Stimulated activated CD8-positive, alpha-beta memory T cell treated with anti-CD3 and anti-CD28 coated beads, Interleukin-15, amount 100 ng/mL, for 1 hour (primary cell): ENCODE data around the gene ENPP3.

Source experiments
- DNase-seq: peaks from one replicate; pipeline ENCODE4 v3.0.0-alpha.2; 2020; ENCODE audit warnings: low read depth

Gene ENPP3

DNA sequence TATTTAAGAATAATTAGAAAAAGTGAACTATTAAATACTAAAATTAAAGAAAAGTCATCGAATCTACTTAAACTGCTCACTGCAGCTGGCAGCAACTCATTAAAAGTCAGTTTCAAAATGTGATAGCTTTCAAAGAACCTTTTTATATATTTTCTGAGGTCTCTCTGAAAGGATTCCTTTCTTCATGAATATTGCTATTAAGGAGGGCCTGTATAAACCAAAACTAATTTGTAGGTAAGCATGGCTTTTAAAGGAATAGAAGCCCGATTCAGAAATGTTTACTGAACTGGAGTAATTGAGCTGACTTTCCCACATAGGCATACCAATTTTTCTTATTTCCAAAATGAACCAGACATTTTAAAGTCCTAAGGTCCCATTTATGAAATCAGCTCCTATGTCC lies 129.5 kb downstream of the ENPP3 start:
- no peak for DNase-seq

DNA sequence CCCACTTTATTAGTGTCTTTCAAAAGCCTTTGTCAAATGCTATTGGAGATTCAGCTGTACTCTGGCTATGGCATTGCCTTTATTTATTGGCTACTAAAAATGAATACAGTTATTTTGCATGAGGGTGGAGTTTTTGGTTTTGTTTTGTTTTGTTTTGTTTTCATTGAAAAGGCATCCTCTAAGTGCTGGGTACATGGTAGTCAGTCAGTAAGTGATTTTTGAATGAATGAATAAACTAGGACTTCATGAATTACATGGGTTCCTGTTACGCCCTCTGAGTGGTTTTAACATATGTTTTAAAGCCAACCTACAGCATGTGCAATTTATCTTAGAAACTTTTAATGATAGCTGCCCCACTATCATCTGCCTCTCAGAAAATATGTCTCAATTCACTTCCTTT lies 131.9 kb downstream of the ENPP3 start:
- DNase-seq: no peak

GRCh38 chr6:131769385-131770141 lies 132.5 kb downstream of the ENPP3 start:
- DNase-seq: no peak

DNA sequence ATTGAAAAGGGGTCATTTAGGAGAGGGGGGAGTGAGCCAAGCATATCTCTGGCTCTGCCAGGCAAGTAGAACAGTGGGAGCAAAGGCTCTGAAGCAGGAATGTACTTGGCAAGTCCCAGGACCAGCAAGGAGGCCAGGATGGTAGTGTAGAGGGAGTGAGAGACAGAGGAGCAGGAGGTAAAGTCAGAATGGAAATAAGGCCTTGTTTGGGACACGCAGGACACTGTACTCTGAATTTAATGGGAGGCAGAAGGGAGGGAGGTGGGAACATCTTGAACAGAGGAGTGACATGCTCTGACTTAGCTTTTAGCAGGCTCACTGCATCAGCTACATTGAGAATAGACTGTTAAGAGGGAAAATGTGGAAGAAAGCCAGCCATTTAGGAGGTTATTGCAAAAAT lies 133.7 kb downstream of the ENPP3 start:
- DNase-seq: no peak

DNA sequence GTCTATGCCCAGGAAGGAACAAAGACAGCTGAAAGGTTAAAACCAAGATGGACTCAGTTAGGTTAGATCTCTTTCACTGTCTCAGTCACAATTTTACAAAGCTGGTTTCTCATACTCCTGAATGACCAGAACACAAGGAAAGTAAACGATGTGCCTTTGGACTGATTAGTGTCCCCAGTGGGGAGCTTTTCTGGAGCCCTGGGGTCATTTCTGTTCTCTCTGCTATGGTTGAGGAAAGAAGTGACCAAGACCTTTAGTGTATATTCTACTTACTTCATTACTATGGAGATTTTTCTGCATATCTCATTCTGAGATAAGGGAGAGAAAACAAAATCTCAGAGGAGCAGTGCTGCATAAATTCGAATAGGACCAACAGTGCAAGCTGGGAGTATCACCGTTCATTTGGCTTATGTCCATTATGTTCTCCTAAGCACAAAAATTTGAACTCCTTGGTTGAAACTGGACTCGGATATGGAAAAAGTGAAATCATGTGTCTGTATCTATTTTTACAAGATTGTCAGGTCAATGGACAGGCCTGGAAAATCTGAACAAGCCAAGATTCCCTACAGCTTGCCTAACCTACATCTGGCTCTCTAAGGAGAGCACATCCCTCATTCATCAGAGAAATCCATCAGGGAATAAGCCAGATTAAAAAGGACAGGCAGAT lies 136.3 kb downstream of the ENPP3 start:
- no peak for DNase-seq

DNA sequence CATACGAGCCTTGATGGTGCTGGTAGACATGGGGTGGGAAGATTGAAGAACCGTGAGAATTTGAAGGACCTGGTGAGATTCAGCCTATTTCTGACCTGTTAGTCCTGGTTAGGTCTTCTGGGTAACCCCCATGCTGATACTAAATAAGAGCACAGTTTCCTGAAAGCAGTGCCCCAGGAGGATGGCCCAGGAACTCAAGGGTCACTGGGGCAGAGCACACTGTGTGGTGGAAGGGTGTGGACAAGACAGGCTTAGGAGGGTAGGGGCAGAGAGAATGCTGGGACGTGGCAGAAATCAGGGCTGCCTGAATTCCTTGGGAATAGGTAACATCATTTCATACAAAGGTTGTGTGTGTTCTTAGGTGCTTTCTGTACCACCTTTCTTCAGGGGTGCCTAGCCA lies 138.8 kb downstream of the ENPP3 start:
- no peak for DNase-seq

GRCh38 chr6:131776985-131777384 lies 139.9 kb downstream of the ENPP3 start:
- no peak for DNase-seq

GRCh38 chr6:131778169-131778568 lies 141.1 kb downstream of the ENPP3 start:
- DNase-seq: no peak

- DNase-seq: no peak
These were observed 142.2 kb downstream of the ENPP3 start for GRCh38 chr6:131779304-131779703.

GRCh38 chr6:131780600-131780999 lies 143.5 kb downstream of the ENPP3 start:
- no peak for DNase-seq

DNA sequence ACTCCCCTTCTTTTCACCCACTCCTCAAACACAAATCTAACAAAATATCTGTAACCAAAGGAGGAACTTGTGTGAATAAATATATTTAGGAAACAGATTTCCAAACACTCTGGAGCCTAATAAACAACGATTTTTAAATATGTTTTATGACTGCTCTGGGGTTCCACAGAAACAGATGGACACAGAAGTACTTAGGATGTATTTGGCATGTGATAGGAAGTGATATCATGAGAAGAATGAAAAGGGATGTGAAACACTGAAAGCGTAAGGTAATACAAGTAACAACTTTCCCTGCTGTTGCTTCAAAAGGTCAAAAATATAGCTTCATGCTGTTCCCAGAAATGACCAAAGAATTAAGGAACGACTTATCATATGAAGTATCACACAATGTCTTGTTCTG lies 144.6 kb downstream of the ENPP3 start:
- DNase-seq: no peak

GRCh38 chr6:131782764-131783163 lies 145.7 kb downstream of the ENPP3 start:
- DNase-seq: no peak

DNA sequence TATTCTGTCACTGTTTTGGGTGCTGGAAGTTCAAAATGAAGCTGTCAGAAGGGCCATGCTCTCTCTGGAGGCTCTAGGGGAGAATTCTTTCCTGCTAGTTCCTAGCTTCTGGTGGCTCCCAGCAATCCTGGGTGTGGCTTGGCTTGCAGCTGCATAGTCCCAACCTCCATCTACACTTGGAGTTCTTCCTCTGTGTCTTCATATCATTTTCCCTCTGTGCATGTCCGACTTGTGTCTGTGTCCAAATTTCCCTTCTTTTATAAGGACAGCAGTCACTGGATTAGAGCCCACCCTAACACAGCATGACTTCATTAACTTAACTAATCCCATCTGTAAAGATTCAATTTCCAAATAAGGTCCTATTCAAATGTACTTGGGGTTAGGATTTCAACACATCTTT lies 147.5 kb downstream of the ENPP3 start:
- no peak for DNase-seq

DNA sequence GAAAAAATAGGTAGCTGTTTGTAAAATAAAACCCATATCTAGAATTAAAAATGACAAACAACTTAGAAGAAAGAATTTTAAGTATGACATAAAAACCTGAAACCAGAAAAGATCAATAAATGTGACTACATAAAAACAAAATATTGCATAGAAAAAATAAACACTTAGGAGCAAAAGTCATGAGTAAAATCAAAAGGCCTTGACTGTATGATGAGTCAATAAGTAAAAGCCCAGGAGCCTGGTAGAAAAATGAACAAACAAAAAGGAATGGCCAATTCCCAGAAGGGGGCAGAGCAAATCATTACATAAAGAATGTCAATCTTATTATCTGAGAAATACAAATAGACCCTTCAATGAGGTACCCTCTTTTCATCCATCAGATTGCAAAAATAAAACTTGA lies 150.0 kb downstream of the ENPP3 start:
- DNase-seq: no peak

- no peak for DNase-seq
These were observed 150.9 kb downstream of the ENPP3 start for GRCh38 chr6:131787766-131788712.

- DNase-seq: no peak
These were observed 152.1 kb downstream of the ENPP3 start for GRCh38 chr6:131789219-131789618.

GRCh38 chr6:131791476-131791875 lies 154.4 kb downstream of the ENPP3 start:
- DNase-seq: no peak

- no peak for DNase-seq
These were observed 155.0 kb downstream of the ENPP3 start for GRCh38 chr6:131792091-131792496.

- DNase-seq: no peak
These were observed 158.3 kb downstream of the ENPP3 start for GRCh38 chr6:131795366-131795765.
